Measurements from ENCODE around the gene PLPP3.
"Not testable (repeated sequence)": the region's sequence is repeated elsewhere in the genome, so short reads cannot be mapped to it uniquely, and the experiment has no call there.

The PLPP3 gene

DNA sequence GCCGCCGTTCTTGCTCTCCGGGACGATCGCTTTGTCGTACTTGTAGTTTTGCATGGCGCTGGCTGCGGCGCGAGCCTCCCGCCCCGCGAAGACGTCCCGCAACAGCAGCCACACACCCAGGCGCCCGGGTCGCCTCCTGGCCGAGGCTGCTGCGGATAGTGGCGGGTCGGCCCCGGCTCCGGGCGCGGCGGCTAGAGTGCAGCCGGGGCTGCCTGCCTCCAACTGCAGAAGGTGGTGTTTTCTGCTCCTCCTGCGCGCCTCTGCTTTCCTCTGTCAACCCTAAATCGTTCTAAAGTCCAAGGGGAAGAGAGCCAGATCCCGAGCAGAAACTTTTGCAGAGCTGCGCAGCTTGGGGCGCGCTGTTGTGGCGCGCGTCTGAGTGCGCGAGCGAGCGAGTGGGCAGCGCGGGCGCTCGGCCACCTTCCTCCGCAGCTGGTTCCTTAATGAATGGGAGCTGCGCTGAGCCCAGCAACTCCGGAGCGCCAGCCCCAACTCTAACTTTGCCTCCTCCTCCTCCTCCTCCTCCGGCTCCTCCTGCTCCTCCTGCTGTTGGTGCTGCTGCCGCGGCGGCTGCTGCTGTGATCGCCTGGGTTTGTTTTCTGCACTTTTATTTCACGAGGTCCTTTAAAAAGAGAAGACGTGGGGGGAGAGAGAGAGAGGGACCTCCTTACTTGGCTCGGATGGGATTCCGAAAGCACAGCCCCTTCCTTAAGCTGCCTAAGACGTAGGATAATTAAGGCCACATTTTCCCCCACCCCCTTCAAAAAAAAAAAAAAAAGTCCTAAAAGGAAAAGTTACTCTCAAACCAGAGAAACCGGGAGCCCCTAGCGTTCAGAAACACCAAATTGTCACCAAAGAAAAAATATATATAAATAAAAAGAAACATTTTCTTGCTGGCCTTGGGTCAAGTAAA, at the start of gene PLPP3:
PLPP3 (minus strand) TSS at position 601 of the 913 bp plus-strand sequence; CDS start at position 54, 547 bp downstream.
- peak in 1 of 2 donors; percentile 12 for DNase-seq

DNA sequence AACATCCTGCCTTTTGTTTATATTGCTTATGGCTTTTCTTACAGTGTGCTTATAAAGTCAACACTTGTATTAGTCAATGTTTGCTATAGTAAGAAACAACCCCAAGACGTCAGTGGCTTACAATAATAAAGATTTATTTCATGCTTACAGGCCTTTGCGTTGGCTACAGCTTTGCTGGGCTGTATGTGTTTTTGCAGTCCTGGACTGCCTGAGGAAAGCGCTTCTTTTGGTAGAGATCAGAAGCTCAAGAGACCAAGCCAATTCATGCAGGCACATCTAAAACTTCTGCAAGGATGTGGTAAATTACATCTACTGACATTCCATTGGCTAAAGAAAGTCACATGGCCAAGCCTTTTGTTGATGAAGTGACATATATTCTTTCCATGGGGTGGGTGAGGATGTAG, 48.3 kb upstream of the PLPP3 start:
- DNase-seq: no peak

DNA sequence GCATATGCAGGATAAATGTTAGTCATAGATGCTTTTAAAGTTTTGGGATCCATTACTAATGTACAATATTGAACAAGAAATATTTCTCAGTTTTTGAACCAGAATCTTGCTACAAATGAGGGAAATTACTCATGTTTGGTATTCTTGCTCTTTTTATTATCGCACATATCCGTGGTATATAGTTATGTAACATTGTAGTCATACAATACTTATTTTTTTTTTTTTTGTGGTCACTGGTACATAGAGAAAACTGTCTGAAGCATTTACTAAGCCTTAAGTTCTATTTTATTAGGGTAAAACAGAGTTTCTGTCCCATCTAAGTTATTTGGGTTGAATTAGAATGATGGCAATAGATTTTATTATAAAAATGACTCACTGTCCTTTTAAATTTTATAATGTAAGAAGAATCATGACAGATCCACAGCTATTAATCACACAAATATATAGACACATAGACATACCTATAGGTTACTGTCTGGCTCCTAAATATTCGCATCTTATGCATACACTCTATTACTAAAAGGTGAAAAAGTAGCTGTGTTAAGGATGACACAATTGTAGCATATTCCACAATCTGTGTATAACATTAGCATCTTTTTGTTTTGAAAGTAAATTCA, 47.8 kb upstream of the PLPP3 start:
- no peak for DNase-seq

DNA sequence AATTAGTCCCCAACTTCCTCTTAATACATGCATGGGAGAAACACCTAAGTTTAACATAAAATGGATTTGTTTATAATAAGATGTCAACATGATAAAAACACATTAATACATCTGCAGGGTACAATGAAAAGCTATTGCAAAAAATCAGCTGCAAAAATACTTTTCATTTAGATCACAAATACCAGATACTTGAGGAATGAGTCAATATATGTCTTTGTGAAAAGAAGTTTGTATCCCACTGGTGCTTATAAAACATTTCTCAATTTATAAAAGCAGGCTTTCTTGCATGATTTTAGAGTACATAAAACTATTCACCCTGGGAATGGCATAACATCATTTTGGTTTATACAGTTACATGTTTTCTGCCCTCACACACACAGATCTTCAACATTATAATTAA, 47.2 kb upstream of the PLPP3 start:
- no peak for DNase-seq

DNA sequence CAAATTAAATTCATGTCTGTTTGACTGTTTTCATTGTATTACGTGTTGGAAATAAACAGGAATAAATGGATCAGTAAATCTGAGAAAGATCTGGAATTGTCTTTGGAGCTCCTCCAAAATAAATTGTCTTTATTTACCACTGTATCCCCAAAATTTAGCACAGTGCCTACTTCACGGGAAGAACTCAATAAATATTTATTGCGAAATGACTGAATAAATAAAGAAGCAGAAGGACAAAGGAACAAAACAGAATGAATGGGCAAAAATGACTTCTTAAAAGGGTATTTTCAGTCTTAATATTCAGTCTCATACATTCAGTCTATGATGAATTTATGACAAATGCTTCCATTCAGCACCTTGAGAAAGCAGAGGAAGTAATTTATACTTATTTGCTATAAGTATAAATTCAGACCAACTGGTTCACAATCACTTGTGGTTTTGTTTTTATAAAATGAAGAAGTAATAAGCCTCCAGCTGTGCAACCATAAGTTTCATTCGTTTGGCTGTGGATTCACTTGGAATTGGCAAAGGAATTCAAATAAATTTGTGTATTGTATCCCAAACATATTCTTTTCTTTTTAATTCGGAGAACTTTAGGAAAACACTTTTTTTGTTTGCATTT, 46.6 kb upstream of the PLPP3 start:
- DNase-seq: no peak

DNA sequence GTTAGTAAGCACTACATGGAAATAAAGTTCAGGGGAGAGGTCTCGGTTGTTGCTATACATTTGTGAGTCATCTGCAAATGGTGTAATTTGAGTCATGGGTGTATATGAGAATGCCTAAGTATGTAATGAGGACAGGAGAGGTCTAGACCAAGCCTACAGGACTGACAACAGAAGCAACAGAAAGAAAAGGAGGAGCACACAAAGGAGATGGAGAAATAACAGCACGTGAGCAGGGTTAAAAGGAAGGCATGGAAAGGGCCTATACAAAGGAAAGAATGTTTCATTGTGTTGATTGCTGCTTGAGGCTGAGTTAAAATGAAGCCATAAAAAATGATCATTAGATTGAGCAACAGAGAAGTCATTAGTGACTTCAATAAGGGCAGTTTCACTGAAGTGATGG, 37.8 kb upstream of the PLPP3 start:
- no peak for DNase-seq

DNA sequence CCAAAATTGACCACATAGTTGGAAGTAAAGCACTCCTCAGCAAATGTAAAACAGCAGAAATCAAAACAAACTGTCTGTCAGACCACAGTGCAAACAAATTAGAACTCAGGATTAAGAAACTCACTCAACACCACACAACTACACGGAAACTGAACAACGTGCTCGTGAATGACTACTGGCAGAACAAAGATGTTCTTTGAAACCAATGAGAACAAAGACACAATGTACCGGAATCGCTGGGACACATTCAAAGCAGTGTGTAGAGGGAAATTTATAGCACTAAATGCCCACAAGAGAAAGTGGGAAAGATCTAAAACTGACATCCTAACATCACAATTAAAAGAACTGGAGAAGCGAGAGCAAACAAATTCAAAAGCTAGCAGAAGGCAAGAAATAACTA, 31.4 kb upstream of the PLPP3 start:
- not testable (repeated sequence) for DNase-seq

DNA sequence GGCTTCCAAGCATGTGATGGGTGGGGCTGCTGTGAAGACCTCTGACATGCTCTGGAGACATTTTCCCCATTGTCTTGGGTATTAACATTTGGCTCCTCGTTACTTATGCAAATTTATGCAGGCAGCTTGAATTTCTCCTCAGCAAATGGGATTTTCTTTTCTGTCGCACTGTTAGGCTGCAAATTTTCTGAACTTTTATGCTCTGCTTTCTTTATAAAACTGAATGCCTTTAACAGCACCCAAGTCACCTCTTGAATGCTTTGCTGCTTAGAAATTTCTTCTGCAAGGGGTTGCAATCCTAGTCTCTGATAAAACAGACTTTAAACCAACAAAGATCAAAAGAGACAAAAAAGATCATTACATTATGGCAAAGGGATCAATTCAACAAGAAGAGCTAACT, 30.7 kb upstream of the PLPP3 start:
- DNase-seq: not testable (repeated sequence)

DNA sequence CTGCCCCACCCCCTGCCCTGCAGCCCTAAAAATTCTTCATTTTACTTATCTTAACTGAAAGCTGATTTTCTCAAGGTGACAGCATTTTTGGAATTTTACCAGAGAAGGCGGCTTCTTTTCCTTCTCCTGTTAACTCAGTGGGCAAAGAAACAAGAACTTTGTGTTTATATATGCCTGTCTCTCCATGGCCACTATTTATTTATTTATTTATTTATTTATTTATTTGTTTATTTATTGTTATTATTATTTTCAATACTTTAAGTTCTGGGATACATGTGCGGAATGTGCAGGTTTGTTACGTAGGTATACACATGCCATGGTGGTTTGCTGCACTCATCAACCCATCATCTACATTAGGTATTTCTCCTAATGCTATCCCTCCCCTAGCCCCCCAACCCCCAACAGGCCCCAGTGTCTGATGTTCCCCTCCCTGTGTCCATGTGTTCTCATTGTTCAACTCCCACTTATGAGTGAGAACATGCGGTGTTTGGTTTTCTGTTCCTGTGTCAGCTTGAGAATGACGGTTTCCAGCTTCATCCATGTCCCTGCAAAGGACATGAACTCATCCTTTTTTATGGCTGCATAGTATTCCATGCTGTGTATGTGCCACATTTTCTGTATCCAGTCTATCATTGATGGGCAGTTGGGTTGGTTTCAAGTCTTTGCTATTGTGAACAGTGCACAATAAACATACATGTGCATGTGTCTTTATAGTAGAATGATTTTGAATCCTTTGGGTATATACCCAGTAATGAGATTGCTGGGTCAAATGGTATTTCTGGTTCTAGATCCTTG, 16.2 kb upstream of the PLPP3 start:
- DNase-seq: not testable (repeated sequence)

DNA sequence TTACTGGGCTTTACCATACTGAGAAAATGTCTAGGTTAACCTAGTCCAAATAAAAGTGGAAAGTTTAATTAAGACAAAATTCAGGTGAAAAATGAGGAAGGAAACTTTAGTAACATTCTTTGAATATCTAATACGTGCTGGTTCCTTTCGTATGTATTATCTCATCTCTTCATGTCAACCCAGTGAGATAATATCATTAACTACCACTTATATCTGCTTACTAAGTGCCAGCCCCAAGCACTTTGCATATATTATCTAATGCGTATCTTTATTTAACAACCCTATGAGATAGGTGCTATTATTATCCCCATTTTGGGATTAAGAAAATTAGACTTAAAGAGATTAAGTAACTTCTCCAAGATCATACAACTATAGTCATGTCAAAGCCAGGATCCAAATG, 12.5 kb upstream of the PLPP3 start:
- no peak for DNase-seq

DNA sequence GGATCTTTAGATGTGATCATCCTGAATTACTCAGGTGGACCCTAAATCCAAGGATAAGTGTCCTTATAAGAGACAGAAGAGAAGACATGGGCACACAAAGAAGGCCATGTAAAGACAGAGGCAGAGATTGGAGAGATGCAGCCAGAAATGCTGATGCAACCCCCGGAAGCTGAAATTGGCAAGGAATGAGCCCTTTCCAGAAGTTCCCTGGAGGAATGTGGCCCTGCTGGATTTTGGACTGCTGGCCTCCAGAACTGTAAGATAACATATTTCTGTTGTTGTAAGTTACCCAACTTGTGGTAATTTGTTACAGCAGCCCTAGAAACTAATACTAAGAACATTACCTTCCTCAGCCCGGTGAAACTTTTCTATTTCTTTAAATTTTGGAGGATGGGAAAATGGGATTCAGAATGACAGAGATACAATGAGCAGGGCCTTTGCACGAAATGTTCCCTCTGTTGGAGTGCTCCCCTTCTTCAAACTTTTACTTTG, 11.2 kb upstream of the PLPP3 start:
- DNase-seq: no peak

DNA sequence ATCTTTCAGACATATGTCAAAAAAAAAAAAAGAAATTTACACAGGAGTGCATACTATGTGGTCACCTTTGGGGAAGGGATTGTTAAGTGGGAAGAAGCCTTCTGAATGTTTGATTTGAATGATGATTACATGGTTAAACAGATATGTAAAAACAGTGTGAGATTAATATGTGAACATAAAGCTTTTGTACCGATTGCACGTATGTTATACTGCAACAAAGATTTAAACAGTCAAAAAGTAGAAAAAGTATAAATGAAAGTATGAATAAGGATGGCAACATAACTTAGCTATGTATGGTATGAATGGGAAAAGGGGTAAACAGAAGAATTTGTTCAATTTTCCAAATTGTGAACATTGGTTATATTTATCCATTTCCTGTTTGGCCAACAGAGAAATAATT, 10.0 kb upstream of the PLPP3 start:
- DNase-seq: no peak

DNA sequence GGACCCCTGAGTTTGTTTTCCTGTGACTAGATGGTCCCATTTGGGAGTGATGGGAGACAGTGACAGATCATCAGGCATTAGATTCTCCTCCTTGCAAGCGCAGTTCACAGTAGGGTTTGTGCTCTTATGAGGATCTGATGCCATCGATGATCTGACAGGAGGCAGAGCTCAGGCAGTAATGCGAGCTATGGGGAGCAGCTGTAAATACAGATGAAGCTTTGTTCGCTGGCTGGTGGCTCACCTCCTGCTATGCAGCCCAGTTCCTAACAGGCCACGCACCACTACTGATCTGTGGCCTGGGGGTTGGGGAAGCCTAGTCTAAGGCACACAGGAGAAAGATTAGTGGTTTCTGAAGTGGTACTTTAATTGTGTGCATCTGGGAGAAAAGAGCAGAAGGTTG, 7.1 kb upstream of the PLPP3 start:
- DNase-seq: no peak

DNA sequence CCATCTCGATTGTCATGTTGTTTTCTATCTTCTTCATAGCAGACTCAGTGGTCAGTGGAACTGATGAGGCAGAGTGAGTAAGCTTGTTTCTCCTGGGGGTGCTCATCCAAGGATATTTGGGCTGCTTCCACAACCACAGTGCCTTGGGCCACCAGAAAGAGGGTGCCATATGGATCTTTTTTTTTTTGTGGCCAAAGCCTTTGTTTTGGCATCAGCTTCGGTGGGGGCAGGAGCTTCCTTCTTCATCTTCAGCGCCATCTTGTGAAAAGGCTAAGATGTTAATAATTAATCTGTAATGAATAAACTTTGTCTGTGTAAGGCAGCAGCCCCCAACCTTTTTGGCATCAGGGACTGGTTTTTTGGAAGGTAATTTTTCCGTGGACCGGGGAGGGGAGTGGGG, 6.6 kb upstream of the PLPP3 start:
- no peak for DNase-seq

DNA sequence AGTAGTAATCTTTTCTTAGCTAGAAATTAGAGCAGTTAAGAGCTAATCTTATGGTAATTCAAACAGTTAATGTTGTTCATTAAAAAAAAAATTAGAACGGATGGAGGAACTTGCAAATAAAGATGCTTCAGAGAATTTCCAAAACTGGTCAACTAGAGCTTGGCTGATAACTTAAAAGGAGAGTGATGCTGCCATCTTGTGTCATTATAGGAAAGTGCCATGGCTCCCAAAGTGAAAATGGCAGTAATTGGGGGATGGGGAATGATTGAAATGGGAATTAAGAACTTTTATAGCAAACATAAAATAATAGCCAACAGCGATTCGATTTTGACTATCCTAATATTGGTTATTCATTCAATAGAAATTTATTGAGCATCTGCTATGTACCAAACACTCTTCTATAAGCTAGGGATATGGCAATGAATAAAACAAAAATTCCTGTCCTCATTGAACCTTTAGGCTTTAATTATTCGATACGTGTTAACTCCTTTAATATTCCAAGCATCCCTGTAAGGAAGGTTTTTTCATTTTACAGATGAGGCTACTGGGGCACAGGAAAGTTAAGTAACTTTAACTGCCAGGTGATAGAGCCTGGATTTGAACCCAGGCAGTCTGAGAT, 5.7 kb upstream of the PLPP3 start:
- no peak for DNase-seq

DNA sequence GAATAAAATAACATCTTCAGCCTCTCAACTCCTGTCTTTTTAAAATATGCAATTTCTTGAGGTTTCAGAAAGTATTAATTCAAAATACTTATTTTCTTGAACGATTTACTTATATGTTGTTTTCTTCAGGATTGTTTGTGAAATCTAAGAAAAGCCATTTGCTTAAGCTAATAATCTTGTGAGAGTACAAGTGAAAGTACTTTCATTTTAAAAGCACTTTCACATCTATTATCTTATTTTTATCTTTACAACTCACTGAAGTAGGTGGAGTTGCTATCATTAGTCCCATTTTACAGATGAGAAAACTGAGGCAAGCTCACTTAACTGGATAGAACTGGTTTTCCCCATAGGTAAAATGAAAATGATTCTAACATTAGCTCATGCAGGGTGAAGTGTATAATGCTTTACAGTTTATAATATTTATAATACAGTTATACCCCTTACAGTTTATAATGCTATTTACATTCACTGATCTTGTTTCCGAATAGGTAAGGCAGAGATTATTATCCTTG, 4.7 kb upstream of the PLPP3 start:
- DNase-seq: no peak

DNA sequence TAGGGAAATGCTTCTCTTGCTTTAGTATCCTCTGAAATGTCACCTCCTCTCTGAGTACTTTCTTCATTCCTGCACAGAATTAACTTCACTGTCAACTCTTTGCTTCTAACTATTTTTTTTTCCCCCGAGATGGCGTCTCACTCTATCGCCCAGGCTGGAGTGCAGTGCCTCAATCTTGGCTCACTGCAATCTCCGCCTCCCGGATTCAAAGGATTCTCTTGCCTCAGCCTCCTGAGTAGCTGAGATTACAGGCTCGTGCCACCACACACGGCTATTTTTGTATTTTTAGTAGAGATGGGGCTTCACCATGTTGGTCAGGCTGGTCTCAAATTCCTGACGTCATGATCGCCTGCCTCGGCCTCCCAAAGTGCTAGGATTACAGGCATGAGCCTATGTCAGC, 1.4 kb upstream of the PLPP3 start:
- DNase-seq: no peak

DNA sequence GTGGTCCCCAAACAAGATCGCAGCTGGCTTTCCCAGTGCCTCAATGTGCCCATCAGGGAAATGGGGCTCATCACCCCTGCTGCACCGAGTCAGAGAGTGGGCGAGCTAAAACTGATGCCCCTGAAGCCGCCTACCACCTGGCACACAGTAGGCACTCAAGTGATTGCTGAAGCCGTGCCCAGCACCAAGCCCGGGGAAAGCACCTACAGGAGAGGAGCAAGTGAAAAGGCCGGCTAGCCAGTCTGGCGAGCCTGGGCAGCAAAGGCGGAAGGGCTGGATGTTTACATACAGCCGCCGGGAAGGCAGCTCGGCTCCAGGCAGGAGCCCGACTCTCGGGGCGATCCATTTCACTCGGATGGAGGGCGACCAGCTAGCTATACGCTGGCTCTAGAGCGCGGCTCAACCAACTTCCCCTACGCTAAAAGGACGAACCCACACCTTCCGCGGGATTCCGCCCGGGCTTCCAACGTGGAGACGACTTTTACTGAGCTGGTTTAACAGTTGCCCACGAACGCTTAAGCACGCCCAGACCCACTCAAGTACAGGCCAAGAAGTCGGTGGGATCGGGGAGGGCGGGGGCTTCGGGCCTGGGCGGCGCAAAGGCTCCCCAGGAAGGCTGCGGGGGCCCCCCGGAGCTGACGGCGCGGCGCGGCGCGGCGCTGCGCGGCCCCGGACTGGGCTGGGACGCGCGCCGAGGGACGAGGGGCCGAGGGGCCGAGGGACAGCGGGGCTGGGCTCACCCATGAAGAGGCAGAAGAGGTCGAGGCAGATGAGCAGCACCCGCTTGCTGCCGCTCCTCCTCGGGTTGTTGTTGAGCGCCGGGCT, 1.0 kb downstream of the PLPP3 start:
- peak in 1 of 2 donors; percentile 4 for DNase-seq

DNA sequence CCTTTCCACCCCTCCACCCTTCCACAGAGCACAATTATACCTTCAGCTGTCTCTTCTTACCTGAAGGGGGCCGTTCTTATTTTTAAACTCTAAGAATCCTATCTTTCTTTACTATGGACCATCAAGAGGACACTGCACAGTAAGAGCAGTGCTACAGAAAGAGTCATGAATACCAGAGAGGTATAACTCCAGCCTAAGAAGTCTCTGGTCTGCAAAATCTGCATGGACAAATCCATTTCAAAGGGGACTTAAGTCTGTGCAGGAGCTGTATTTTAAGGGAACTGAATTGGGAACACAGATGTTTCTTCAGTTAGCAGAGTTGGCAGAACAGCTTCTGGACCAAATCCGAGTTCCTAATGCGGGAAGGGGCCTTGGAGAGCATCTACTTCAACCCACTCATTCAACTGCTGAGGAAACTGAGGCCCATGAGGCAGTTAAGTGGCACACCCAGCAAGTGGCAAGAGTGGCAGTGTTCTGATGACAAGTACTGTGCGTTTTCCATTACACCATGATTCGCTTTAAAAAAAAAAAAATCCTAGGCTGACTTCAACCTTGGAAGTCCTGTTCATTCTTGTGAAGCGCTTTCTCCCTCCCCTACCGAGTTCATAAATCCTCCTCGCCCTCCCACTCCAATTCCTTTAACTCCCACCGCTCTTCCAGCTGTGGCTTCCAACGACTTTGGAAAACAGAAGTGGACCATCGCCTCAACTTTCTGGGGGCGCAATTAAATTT, 1.8 kb downstream of the PLPP3 start:
- DNase-seq: no peak

DNA sequence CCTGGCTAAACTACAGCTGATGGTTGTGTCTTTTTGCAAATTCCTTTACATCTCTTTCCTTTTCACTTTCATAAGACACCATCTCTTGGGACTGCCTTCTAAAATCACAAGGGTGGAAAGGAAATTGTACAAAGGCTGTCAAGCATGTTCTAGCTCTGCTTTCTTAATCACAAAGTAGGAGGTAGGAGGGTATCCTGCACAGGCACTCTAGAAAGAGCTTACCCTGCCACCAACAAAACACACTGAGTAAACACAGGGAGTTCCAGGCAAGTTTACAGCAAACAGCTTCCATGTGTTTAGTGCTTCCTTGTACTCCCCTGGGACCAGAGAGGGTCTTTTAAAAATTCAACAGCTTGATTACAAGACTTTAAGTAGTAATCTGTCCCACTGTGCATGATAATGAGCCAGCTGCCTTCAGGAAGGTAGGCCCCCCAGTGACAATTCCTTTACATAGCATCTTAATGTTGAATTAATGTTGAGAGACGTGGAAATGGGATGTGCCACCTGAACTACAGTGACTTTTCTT, 2.4 kb downstream of the PLPP3 start:
- DNase-seq: no peak

Data from stimulated activated CD4-positive, alpha-beta T cell treated with anti-CD3 and anti-CD28 coated beads, Interleukin-2, amount 100 ng/mL, for 24 hours (primary cell).